HK-2 (cell line): Measurements from ENCODE around the gene MCF2L2.
A peak's percentile ranks its signal among the peaks of the same experiment; 100 is the strongest.

Source experiments
- DNase-seq: peaks from one replicate; pipeline ENCODE4 v3.0.0-alpha.2; 2018; ENCODE audit not compliant: unreplicated experiment

Gene MCF2L2

DNA sequence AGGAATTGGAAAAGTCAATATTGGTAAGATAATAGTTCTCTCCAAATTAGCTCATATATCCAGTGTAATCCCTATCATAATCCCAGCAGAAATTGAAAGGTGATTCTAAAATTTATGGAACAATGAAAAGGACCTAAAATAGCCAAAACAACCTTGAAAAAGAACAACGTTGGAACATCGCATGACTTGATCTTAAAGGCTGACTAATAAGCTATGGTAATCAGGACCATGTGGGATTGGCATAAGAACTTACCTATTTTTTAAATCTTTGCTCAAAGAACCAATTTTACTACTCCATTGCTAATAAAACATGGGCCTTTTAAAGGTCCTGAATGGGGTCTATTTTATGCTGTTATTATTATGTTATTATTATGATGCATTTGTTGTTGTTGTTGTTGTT, 134.5 kb downstream of the MCF2L2 start:
- DNase-seq = no peak

DNA sequence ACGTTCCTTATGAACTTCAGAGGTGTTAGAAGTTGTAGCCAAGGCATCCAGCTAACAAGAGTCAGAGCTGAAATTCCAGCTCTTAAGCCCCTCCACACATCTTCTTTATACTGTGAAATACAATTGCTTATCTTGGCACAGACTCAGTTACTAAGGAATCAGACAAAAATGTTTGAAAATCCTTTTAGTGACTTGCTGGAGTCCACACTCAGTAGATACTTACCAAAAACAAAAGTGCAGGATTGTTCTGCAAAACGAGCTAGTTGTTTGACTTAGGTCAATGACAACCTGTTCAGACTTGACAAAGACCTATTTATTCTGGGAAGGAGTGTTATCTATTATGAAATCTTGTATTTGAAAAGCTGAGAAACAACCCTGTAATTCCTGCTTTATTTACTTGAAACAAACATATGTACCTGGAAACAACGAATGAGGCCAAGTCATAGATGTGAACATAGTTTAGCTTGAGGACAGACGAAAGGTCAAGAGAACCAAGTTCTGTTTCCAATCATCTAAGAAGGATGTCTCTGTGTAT, 136.9 kb downstream of the MCF2L2 start:
- no peak for DNase-seq

DNA sequence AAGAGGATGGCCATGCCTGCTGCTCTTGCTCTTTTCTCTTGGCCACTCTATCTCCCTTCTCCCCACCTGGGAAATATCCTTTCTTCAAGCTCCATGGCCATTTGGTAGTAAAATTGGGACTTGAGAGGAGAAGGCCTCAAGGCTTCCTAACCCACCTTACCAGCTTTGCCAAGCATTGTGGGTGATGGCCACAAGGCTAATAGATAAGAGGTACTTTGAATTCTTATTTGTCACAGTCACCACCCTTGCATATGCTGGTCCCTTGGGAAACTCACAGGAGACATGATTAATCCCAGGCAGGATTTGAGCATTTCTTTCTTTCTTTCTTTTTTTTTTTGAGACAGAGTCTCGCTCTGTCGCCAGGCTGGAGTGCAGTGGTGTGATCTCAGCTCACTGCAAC, 138.2 kb downstream of the MCF2L2 start:
- no peak for DNase-seq

DNA sequence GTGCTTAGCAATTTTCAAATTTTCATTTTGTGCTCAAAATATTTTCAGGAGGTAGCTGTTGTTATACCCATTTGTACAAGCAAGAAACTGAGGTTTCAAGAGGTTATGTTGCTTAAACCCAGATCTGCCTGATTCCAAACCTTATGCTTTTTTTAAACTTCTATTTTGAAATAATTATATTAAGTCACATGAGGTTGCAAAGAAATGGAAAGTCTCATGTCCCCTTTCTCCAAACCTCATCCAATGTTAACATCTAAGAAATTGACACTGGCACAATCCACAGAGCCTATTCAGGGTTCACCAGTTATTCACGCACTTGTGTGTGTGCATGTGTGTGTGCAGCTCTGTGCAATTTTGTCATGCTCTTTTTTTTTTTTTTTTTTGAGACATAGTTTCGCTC, 140.3 kb downstream of the MCF2L2 start:
- no peak for DNase-seq

DNA sequence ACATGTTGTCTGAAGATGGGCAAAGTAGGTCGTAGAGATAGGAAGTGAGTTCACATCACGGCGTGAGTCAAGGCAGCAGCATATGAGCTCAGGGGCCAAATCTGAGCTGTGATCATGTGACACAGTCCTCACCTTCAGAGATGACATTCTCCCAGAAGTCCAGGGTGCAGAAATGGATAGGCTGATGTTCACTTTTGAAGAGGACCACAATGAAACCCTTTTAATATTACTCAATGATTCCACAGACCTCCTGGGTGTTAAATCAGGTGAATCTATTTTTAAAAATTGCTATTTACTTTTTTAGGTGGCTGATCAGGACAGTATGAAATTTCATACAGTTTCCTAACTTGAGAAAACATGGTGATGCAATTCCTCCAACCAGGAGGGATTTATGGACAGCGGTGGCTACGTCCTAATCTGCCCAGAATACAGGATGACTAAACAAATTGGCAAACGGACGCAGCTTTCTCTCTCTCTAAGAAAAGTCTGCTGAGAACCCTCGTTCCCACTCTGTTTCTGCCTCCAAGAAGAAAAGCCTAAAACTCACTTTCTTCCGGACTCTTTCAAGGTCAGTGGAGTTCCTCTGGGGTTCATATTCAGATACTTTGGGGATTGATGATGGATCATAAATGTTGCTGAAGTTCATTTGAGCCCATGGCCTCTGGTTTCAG, 141.0 kb downstream of the MCF2L2 start:
- DNase-seq = no peak

DNA sequence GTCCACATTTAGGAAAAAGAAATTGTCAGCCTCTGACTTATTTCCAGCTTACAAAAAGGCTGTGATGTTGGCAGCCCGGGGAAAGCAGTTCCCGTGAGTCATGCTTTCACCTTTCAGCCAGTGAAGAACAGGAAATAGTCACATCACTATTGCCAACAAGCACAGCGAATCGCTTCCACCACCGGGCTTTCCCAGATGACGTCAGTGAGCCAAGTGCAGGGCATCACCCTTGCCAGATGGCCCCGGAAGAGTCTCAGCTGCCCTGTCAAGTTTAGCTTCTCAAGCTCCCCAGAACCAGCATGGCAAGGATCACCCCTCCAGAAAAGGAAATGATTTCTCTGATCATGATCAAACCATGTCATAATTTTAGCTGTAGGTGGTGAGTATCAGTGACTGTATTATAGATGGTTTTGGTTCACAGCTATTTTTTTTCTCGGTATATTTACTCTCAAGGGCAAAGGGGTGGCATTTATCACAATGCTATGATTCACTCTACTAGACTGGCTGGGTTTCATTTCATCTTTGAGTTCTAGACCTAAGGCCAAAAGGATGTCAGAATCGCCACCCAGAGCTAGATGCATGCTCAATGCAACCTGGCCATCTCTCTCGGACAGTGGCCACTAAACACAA, 142.5 kb downstream of the MCF2L2 start:
- peak; percentile 90 for DNase-seq

DNA sequence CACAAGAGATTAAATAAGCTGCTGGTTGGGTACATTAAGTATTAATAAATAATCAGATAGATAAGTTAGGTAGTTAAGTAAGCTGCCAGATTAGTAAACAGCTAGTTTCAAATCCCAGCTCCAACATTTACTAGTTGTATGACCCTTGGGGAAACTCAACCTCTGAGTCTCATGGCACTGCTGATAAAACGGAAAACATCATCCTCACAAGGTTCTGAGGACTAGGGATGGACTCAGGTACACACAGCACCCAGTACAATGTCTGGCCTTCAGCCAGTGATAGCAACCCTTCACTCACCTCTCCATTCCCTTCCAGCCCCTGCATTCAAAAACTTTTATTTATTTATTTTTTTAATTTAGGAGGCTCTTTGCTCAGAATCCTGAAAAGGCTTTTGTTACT, 143.1 kb downstream of the MCF2L2 start:
- DNase-seq = no peak

DNA sequence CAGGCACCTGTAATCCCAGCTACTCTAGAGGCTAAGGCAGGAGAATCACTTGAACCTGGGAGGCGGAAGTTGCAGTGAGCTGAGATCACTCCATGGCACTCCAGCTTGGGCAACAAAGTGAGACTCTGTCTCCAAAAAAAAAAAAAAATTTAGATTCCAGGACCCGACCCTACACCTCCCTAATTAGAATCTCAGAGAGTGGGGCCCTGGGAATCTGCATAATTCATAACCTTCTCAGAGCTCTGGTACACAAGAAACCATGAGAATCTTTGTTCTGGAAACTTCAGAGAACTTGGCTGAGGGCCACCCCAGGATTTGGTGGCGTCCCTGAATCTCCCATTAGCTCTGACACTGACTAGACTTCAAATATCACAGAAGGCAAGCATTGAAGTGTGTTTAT, 143.8 kb downstream of the MCF2L2 start:
- no peak for DNase-seq

DNA sequence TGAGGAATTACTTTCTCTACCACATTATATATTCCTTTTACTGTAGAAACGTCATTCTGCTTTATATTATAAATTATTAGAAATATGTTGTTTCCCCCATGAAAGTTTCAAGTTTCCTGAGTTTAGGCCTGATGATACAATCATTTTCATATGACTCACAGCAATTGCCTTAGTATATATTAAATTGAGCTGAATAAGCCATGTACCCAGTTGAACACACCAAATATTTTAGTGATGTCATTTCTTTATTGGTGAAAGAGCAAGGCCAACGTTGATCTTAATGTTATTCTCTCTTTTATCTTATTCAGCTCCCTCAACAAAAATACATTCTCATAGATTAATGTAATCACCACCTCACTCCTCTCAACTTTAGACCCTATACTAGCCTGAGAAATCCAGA, 144.5 kb downstream of the MCF2L2 start:
- DNase-seq = no peak

DNA sequence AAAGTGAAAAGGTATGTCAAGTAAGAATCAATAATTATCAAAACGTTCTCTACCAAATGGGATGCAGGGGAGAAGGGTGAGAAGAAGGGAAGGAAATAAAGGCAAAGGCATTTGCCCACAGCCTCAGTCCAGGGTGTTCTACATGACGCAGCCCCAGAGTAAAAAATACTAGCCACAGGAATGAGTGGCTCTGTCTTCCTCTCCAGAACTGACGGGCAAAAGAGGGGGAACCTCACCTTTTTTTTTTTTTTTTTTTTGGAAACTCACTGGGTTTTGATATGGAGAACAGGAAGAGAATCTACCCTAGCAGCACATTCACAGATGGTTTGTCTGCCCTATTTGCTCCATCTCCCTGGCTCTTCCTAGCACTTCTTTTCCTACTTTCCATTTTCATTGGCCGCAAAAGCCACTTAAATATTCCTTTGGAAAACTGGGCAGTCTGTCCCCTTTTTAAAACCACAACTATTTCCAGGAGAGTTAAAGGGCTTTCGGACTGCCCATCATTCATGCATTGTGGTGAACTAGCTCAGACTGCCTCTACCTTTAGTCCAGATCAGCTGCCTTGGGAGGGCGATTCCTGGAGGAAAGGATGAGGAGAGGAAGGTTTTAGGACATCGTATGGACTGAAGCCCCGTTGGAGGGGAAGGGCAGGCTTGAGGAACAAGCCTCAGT, 147.2 kb downstream of the MCF2L2 start:
- DNase-seq = no peak

DNA sequence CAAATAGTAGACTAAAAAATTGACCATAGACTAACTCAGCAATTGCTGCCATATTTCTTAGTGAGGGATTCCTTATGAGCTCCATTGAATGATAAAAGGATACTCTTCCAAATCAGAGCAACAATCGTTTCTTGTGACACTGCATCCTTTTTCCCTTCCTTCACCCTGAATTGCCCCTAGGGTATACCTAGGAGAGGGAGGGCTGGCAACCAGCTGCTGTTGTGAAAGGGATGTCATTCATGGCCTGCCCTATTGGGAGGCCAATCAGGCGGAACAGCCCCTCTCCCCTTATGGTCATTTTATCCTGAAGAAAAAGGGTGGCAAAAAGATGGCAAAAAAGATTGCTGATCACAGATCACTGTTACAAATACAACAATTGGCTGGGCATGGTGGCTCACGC, 149.0 kb downstream of the MCF2L2 start:
- DNase-seq = no peak

DNA sequence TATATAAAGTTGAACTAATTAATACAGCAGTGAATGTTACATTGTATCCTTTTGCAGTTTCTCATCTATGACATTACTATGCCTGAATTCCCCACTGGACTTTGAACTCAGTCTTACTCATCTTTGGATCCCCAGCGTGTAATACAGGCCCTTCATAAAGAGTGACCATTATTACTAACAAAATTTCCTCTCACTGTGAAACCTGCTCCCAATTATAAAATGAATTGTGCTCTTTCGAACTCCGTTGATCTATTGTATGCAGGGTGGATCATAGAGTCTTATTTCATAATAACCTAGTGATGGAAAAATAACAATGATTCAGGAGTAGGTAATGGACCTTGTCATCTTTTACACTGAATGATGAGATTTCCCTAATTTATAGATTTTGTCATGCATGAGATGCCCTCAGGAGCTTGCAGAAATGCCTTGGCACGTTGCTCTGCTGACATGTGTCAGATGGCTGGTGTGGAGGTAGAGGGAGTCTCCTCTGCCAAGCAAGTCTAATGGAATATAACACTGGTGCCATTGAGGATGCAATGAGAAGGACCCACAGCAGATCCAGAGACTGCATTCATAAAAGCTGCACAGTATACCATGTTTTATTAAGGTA, 149.8 kb downstream of the MCF2L2 start:
- no peak for DNase-seq

DNA sequence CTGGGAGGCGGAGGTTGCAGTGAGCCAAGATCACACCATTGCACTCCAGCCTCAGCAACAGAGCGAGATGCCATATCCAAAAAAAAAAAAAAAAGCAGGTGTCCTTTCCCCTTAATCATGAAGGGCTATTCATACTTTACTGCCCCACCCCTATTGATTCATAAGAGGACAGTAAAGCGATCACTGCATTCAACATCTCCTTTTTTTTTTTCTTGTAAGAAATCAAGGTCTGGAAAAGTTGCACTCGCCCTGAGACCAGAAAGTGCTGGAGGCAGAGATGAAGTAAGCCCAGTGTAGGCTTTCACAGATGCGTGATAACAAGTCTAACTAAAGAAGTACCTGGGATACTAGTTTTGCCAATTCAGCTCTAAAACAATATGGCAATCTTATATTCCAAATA, 151.2 kb downstream of the MCF2L2 start:
- DNase-seq = no peak

DNA sequence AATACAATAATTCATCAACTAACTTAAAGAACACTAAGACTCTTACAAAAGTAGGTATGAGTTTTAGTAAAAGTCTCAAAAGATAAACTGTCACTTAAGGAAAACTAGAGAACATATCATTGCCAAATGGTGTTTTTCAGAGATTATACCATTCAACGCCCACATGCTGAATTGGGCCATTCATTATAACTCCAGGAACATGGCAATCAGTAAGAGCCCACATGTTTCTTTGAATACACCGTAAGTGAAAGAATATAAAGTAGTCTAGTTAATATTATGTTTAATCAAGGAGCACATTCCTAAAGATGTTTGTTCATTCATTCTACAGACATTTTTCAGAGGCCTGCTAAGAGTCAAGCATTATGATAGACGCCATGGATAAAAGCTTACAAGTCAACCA, 152.5 kb downstream of the MCF2L2 start:
- DNase-seq = no peak

DNA sequence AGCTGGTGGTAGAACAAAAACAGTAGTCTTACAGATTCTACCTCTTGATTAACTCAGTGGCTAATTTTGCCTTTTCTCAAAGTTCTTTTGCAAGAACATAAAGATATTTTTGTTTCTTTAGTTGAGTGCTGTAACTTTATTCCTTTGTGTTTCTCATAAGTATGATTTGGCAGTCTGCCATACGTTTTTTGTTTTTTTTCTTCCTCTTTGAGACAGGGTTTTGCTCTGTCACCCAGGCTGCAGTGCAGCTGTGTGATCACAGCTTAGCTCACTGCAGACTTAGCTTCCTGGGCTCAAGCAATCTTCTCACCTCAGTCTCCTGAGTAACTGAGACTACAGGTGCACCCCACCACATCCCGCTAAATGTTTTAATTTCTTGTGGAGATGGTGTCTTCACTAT, 153.0 kb downstream of the MCF2L2 start:
- DNase-seq = no peak

DNA sequence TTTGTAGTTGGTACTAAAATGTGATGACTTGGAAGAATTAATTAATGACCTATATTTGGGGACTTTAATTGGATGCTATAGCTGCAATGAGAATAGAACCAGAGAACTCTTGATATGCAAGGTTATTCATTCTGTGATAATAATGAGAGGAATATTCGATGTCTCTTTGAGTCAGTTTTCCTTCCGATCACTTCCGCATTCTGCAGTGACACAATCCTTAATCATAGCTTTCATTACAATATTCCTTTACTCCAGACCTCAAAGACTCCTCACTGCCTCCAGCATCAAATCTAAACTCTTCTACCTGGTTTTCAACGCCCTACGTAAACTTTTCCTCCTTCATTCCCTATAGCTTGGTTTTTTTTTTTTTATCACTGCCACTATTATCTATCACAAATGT, 153.8 kb downstream of the MCF2L2 start:
- DNase-seq = no peak

DNA sequence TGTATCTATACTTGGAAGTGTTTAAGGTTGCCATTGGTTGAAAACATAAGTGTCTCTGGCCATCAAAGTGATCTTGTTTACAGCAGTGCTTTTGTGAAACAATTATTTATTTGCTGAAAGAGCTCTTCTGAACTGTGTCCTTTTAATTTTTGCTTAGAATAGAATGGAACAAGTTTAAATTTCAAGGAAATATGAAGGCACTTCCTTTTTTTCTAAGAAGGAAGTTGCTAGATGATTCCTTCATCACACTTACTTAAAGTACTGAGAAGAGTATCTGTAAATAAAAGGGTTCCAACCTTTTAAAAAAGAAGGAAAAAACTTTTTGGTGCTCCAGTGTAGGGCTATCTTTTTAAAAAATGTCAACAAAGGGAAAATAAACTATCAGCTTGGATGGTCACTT, 155.6 kb downstream of the MCF2L2 start:
- DNase-seq = no peak

DNA sequence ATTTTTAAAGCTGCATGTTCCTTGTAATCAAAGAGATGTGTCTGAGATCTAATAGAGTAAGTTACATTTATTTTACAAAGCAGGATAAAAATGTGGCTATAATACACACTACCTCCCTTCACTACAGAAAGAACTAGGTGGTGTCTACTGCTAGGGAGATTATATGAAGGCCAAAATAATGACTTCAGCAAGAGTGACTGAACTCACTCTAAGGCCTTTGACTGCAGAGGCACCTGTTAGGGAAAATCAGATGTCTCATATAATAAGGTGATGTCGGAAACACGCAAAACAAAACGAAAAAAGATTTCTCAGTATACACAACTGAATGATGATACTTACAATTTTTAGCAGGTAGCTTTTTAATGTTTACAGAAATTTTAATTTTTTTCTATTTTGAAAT, 156.3 kb downstream of the MCF2L2 start:
- no peak for DNase-seq

DNA sequence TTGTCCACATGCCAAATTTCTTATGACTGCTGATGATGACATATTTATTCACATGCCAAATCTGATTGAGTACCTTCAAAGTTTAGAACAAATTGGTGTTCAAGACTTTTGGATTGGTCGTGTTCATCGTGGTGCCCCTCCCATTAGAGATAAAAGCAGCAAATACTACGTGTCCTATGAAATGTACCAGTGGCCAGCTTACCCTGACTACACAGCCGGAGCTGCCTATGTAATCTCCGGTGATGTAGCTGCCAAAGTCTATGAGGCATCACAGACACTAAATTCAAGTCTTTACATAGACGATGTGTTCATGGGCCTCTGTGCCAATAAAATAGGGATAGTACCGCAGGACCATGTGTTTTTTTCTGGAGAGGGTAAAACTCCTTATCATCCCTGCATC, 158.1 kb downstream of the MCF2L2 start:
- DNase-seq = no peak

DNA sequence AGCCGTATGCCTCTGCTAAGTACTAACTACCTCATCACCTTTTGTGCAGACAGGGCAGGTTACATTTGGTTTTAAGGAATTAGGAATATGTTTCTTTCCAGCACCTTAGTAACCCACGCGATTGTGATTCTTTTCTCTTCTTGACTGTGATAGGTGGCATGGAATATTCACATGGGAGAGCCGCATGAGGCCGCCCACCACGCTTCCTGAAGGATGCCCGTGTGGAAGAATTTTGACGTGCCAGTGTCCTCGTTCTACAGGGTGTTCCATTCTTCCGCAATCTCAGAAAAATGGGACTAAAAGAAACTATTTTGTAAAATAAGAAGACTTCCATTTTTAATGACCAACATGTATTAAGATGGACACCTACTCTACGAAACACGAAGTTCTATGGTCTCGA, 159.1 kb downstream of the MCF2L2 start:
- no peak for DNase-seq

DNA sequence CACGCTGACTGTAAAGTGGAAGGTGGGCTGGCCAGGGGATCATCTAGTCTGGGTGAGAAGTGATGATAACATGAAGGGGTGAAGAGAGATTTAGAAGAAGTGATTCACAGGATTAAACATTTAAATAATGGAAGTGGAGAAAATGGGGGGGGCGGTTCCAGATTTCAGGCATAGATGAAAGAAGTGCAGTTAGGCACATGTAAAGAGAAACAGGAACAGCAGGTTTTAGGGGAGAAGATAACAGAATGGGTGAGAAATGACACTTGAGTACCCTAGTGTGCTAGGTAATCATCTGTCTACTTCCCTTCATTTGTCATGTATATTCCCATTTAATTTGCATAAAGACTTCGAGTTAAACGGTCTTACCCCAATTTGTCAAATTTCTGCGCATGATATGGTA, 160.1 kb downstream of the MCF2L2 start:
- DNase-seq = no peak

DNA sequence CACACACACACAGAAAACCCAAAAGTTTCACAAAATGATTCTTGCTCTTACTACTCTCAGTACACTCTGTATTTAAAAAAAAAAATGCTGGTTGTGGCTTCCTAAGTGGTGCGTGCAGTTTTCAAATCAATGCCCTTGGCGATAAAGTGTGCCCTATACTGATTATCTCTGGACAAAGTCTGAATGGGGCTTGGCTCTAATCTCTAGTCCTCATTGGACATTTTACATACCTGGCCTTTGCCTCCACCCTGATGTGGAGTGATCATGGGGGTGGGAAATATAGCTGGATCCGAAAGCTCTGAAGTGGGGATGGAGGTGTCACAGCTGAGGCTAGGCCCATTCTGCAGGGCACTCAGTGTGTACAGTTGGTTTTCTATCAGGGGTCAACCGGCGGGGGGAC, 161.3 kb downstream of the MCF2L2 start:
- DNase-seq = no peak

DNA sequence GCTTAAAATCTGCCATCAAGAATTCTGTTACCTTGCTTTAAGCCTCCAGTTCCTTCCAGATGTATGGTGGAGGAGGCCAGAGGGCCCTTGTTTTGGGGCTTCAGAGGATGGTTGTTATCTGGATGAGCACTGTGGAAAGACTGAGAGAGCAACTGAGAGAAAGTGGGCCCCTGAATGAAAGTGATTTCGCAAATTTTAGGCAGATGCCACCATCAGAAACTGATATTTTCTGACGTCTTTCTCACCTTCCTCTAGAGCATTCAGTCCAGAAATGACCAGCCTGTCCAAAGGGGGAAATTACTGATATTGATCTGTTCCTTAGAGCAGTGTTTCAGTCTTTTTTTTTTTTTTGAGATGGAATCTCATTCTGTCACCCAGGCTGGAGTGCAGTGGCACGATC, 162.0 kb downstream of the MCF2L2 start:
- no peak for DNase-seq
